Measurements from ENCODE around the gene MATK.
"Not testable (repeated sequence)": the region's sequence is repeated elsewhere in the genome, so short reads cannot be mapped to it uniquely, and the experiment has no call there.

The MATK gene

GRCh38 chr19:3819989-3820388 lies 33.8 kb upstream of the MATK start:
- TF ChIP-seq CTCF (IDR thresholded peaks at IDR 0.05; ENCODE audit: low read depth, low read length), result no peak
- no peak for DNase-seq

GRCh38 chr19:3818918-3819317 lies 32.7 kb upstream of the MATK start:
- no peak for DNase-seq

More at GRCh38 chr19:3819989-3820388, 33.8 kb upstream of the MATK start:
- no peaks in the 10 kb centered on the region for H3K36me3 ChIP-seq
- no peak overlapping the region for H3K27ac ChIP-seq
- no peaks in the 10 kb centered on the region for H3K9me3 ChIP-seq (ENCODE audit: severe bottlenecking)
- no peaks in the 10 kb centered on the region for H3K27me3 ChIP-seq (ENCODE audit: insufficient read depth, low read depth, severe bottlenecking)
- H3K4me3 ChIP-seq (ENCODE audit: low read depth, low read length), result no peak overlapping the region

GRCh38 chr19:3818466-3818865 lies 32.3 kb upstream of the MATK start:
- Histone ChIP-seq H3K36me3 (no peaks in the 10 kb centered on the region), H3K9me3 (ENCODE audit: severe bottlenecking) (no peaks in the 10 kb centered on the region), H3K4me3 (ENCODE audit: low read depth, low read length) (no peak overlapping the region), H3K27me3 (ENCODE audit: insufficient read depth, low read depth, severe bottlenecking) (no peaks in the 10 kb centered on the region), H3K27ac (no peak overlapping the region)
- no peak for DNase-seq
- no peak for TF ChIP-seq CTCF (IDR thresholded peaks at IDR 0.05; ENCODE audit: low read depth, low read length)

More at GRCh38 chr19:3818918-3819317, 32.7 kb upstream of the MATK start:
- Histone ChIP-seq H3K27me3 (ENCODE audit: insufficient read depth, low read depth, severe bottlenecking) (no peaks in the 10 kb centered on the region), H3K36me3 (no peaks in the 10 kb centered on the region), H3K4me3 (ENCODE audit: low read depth, low read length) (no peak overlapping the region), H3K27ac (no peak overlapping the region), H3K9me3 (ENCODE audit: severe bottlenecking) (no peaks in the 10 kb centered on the region)
- TF ChIP-seq CTCF (IDR thresholded peaks at IDR 0.05; ENCODE audit: low read depth, low read length), result no peak

- TF ChIP-seq CTCF (IDR thresholded peaks at IDR 0.05; ENCODE audit: low read depth, low read length), result no peak
- Histone ChIP-seq H3K27me3 (ENCODE audit: insufficient read depth, low read depth, severe bottlenecking) (no peaks in the 10 kb centered on the region), H3K36me3 (no peaks in the 10 kb centered on the region), H3K27ac (no peak overlapping the region), H3K4me3 (ENCODE audit: low read depth, low read length) (no peak overlapping the region), H3K9me3 (ENCODE audit: severe bottlenecking) (no peaks in the 10 kb centered on the region)
- no peak for DNase-seq
Measured at GRCh38 chr19:3817761-3818160, 31.6 kb upstream of the MATK start.

- DNase-seq, result no peak
- Histone ChIP-seq H3K4me3 (ENCODE audit: low read depth, low read length) (no peak overlapping the region), H3K36me3 (no peaks in the 10 kb centered on the region), H3K27ac (no peak overlapping the region; the same call in 1 of the 2 replicates), H3K27me3 (ENCODE audit: insufficient read depth, low read depth, severe bottlenecking) (no peaks in the 10 kb centered on the region), H3K9me3 (ENCODE audit: severe bottlenecking) (no peaks in the 10 kb centered on the region)
- TF ChIP-seq CTCF (IDR thresholded peaks at IDR 0.05; ENCODE audit: low read depth, low read length), result no peak
Measured at GRCh38 chr19:3816566-3817218, 30.5 kb upstream of the MATK start.

- not testable (repeated sequence) for H3K27ac ChIP-seq; DNase-seq; H3K36me3 ChIP-seq; H3K9me3 ChIP-seq (ENCODE audit: severe bottlenecking); H3K4me3 ChIP-seq (ENCODE audit: low read depth, low read length); H3K27me3 ChIP-seq (ENCODE audit: insufficient read depth, low read depth, severe bottlenecking)
Measured at GRCh38 chr19:3816148-3816547, 30.0 kb upstream of the MATK start.

Measured in WERI-Rb-1 (cell line).